Activated CD4-positive, alpha-beta T cell treated with anti-CD3 and anti-CD28 coated beads, Interleukin-2, amount 50 U/mL, for 4 hours (primary cell): ENCODE measurements around the gene MTMR11.

ENCODE experiments used
- DNase-seq, 2 experiments: peaks; one replicate each; pipeline ENCODE4 v3.0.0-alpha.2; 2020

MTMR11 gene

DNA sequence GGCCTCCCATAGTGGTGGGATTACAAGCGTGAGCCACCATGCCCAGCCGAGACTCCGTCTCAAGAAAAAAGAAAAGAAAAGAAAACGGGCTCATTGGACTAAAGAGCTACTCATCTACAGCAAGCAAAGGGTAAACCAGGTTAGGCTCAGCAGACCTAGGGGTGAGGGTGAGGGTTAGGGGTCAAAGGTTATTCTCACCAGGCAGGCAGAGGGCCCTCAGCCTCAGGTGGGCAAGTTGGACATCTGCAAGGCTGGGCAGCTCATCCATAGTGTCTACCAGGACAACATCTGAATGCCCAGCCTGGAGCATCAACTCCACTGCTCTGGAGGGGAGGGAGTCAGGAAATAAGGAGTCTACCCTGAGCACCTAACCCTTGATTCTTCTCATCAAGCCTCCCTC is 3.5 kb downstream of the MTMR11 start:
- no peak for DNase-seq

DNA sequence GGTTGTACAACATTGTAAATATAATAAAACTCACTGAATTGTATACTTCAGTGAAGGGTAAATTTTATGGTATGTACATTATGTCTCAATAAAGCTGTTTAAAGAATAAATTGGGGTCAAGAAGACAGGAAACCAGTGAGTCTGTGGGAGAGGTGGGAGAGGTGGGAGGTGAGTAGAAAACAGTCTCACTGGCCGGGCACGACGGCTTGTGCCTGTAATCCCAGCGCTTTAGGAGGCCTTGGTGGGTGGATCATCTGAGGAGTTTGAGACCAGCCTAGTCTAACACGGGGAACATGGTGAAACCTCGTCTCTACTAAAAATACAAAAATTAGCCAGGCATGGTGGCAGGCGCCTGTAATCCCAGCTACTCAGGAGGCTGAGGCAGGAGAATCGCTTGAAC is 4.2 kb downstream of the MTMR11 start:
- no peak for DNase-seq

DNA sequence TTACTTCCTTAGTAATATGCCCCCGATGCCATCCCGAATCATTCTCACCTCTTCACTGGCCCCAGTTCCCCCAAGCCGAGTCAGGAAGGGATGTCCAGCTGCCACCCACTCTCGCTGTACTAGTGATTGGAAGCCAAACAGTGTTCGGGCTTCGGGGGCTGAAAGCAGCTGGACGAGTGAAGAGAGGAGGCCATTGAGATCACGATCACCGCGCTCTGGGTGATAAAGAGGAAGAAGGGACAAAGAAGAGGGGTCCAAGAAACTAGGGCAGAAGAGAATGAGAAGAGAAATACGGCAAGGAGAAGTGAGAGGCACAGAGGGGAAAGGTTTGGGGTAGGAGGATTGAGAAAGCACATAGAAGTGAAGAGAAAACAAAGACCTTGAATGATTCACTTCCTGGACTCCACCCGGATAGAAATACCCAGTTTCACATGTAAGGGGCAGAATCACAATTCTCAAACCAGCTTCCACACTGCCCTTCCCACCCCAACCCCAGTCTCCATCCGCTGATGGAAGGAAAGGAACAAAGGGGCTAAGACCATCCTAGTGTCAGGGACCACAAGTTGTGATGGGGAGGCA is 5.4 kb downstream of the MTMR11 start:
- no peak for DNase-seq

GRCh38 chr1:149929856-149930255 is 6.8 kb downstream of the MTMR11 start:
- no peak for DNase-seq

GRCh38 chr1:149928401-149928724 is 8.3 kb downstream of the MTMR11 start:
- DNase-seq = no peak

- peak; percentile 94 for DNase-seq
These were observed 8.9 kb downstream of the MTMR11 start, which contains the start of gene SF3B4 for GRCh38 chr1:149927563-149928400. TSS of gene SF3B4 (minus strand) at chr1:149927803. CDS start at chr1:149927759, 44 bp downstream.

DNA sequence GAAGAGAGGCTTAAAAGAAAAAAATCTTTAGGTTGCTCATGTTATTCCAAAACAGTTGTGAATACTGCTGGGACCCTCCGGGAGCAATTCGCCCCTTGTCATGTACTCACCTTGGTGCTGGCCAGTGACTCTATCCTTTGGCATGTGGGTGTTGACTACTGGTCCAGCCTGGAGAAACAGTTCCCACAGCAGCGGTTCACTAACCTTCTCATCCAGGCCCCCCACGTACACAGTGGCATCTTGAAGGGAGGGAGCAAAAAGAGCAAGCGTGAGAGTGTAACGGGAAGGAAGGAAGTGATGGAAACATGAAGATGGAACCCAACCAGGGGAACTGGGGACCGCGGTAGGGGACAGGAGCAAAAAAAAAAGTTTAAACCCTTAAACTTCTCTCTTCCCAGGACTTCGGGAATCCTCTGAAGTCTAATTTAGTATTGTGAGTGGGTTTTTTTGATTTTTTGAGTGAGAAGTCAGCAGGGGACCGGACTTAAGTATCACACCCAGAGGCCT is 9.6 kb downstream of the MTMR11 start:
- no peak for DNase-seq

- no peak for DNase-seq
These were observed 10.4 kb downstream of the MTMR11 start for GRCh38 chr1:149926296-149926695.

GRCh38 chr1:149925751-149926150 is 10.9 kb downstream of the MTMR11 start:
- DNase-seq = no peak

DNA sequence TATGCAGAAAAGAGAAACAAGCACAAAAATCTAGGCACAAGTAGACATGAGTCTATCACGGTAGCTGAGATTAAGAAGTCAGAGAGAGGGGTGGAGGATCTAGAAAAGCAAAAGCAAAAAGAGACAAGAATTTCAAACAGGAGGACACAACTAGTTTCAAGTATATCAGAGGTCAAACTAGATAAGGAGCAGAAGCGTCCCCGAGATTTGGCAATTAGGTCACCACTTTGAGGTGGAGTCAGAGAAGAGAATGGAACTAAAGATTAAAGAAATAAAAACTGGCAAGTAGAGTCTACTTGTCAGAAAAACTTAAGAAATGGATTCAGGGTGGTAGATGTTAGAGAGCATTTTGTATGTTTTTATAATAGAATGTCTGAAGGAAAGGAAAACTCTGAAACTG is 11.3 kb downstream of the MTMR11 start:
- no peak for DNase-seq

DNA sequence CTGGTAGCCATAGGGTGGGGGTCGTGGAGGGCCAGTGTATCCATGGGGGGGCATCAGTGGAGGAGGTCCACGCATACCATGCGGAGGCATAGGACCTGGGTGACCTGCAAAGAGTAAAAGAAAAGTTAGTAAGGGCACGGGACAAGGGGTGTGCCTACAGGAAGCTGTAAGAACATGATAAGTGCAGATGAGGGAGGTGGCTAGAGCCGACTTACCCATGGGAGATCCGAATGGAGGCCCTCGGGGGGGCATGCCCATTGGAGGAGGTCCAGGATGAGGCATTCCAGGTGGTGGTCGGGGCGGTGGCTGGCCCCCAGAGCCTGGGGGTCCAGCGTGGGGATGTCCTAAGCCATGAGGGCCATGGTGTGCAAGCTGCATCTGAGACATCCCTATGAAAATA is 13.1 kb downstream of the MTMR11 start:
- DNase-seq = no peak

DNA sequence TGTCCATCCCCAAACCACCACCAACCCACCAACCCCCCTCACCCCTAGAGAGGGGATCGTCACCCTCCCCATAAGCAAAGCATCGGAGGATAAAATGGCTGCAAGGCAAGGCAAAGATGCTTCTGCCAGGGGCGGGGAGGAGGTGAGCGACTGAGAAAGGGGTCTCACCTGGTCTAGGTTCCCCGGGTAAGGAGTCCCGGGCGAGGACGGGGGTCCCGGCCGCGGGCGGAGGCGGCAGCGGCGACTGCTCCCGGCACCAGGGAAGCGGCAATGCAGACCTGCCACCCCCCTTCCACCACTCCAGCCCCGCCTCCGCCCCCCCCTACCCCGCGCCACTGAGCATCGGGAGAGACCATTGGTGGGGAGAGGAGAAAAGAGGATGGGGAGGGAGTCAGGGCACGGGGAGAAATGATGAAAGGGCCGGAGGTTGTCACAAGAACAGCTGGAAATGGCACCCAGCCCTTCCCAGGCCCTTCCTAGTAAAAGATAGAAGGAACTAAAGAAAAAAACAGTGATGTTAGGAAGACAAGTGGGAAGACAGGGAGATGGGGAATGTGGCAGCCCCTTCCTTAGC is 19.0 kb downstream of the MTMR11 start, which contains the start of gene SV2A:
Gene SV2A, minus strand, starts transcription at position 274 of the 574 bp plus-strand sequence. CDS start 4,004 bp downstream, outside the sequence.
- DNase-seq = peak; percentile 27 to 29

DNA sequence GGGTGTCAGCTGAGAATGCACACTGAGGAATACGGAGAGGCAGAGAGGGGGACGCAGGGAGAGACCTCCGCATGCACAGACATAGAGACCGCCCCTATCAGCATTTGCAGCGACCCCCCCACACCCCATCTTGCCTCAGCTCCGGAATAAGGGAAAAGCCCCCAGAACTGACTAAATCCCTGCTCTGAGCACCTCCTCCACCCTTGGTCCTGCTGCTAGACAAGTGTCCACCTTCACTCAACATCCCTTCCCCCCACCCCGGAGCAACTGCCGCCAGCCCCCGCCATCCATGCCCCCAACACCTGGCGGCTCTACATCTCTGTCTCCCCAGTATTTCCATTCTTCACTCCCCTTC is 19.8 kb downstream of the MTMR11 start:
- DNase-seq = no peak

DNA sequence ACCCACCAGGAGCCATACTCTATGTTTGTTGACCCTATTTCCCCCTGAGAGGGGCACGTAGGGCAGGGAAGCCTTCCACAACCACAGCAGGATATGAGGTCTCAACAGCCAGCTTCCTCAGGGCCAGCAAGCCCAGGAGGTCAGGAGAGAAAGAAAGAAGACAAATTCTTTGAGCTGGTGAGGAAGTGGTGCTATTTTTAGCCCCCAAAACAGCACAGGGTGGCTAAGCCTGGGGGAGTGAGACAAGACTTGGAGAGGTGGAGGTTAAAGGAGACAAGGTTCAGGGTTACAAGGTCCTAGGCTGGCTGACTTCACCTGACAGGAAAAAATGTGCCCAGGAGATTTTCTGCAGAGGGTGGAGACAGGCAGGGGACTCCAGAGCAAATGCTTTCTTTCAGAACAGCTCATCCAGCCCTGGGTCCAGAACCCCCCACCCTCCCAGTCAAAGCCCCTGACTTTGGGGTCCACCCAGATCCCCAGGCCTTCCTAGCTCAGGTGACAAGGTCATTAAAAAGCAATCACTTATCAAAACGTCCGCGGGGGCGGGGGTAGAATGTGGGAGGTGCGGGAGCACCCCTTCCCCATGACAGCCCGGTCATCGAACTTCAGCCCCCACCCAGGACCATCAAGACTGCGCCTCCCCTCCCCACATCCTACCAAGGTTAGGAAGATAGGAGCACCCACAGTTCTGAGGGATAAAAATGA is 20.3 kb downstream of the MTMR11 start:
- DNase-seq = no peak

GRCh38 chr1:149915429-149916192 is 21.1 kb downstream of the MTMR11 start:
- DNase-seq = no peak

- DNase-seq = no peak
These were observed 22.1 kb downstream of the MTMR11 start for GRCh38 chr1:149914545-149914944.

DNA sequence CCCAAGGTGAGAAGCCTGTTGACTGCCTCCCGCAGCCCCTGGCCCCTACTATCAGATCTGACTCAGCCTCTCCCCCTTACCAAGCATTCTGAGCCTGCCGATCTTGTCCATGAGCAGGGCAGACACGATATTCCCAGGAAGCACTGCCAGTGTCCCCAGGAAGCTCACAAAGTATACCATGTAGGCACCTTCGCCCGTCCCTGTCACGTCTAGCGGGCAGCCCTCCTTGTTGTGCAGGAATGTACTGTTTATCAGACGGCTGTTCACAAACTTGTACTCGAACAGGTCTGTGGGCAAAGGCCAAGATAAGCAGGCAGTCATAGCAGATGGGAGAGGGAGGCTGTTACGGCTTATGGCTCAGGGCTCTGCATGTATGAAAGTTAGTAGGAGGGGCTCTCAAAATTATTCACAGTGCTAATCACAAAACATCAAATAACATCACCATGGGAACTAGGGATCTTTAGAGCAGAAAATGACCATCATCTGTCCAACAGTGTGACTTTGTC is 30.1 kb downstream of the MTMR11 start:
- no peak for DNase-seq

- DNase-seq = no peak
These were observed 32.7 kb downstream of the MTMR11 start for GRCh38 chr1:149903836-149904491.

DNA sequence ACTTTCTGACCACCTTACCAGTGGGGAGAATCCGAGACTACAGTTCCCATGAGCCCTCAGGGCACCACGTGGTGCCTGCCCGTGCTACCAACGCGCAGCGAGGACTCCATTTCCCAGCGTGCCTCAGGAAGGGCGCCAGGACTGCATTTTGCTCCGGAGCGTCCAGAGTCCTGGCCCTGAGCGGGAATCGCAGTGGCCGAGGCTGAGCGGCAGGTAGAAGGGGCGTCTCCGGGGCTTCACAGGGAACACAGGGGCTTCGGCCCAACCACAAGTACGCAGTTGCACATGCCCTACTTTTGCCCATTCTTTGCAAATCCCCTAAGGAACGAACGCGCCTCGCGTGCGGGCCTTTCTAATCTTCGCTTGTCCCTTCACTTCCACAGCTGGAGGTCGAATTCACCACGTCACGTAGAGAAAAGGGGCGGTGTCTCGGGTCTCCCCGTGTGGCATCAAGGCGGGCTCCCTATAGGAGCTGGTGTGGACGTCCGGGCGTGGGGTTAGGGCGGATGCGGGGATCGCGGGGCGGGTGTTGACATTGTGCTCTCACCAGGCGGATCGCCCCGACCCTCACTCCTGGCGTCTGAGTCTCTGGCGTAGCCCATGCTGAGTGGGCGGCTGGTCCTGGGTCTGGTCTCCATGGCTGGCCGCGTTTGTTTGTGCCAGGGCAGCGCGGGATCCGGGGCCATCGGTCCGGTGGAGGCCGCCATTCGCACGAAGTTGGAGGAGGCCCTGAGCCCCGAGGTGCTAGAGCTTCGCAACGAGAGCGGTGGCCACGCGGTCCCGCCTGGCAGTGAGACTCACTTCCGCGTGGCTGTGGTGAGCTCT is 37.0 kb downstream of the MTMR11 start, which contains the start of gene BOLA1:
Gene BOLA1, plus strand, starts transcription at position 109 of the 825 bp plus-strand sequence. Its CDS starts 492 bp downstream, at position 601.
- DNase-seq = peak; percentile 71 to 72

DNA sequence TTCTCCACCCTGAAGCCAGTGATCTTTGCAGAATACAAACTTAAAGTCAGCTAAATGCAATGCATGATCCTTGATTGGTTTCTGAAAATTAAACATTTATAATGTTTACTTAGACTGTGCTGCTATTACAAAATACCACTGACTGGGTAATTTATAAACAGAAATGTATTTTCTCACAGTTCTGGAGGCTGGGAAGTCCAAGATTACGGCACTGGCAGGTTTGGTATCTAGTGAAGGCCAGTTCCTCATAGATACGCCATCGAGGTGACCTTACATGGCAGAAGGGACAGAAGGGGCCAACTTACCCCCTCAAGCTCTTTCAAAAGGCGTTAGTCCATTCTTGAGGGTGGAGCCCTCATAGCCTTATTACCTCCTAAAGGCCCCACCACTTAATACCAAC is 40.1 kb downstream of the MTMR11 start:
- DNase-seq = no peak

- DNase-seq = no peak
These were observed 47.7 kb downstream of the MTMR11 start for GRCh38 chr1:149888999-149889289.
